NCI-H1417 treated with DMSO at 0.1 percent for 48 hours (cell line): Measurements from ENCODE around the gene CNMD.
"Not testable (repeated sequence)": the region's sequence is repeated elsewhere in the genome, so short reads cannot be mapped to it uniquely, and the experiment has no call there.

Experiments
- DNase-seq: peaks from one replicate; lab custom pipeline; 2025; lab: John Stamatoyannopoulos, UW

CNMD gene

GRCh38 chr13:52744842-52745375 lies 5.3 kb upstream of the CNMD start:
- no peak for DNase-seq

DNA sequence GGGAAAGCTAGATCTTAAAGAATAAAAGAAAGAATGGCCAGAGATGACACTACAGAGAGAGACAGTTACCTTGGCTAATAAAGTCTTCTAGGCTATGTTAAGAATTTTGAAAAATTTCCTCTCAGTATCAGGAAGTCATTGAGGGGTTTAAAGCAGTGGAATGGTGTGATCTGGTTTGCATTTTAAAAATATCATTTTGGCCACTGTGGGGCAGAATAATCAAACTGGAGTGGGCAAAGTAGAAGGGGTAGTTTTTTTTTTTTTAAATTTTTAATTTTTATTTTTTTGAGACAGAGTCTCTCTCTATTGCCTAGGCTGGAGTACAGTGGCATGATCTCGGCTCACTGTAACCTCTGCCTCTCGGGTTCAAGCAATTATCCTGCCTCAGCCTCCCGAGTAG lies 4.4 kb upstream of the CNMD start:
- DNase-seq, result no peak

- DNase-seq, result no peak
Observed at GRCh38 chr13:52743569-52743968, 3.9 kb upstream of the CNMD start.

GRCh38 chr13:52738719-52739467 lies 727 bp downstream of the CNMD start:
- DNase-seq, result no peak

DNA sequence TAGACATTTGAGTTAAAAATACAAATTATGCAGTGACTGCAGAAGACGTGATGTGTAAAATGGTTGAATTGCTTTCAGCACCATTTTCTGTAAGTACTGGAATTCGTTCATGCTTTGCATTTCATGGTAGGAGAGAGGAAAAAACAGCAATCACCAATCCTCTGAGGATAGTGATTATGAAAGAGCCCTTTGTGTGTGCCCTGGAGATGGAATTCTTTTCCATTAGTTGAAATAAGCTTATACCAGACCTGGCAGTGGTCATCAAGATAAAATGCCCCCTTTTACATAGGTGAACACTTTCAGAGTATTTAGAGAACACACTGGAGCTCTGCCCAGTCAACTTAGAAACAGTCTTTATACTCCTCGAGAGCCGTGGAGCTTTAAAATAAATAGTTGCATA lies 1.7 kb downstream of the CNMD start:
- DNase-seq, result no peak

DNA sequence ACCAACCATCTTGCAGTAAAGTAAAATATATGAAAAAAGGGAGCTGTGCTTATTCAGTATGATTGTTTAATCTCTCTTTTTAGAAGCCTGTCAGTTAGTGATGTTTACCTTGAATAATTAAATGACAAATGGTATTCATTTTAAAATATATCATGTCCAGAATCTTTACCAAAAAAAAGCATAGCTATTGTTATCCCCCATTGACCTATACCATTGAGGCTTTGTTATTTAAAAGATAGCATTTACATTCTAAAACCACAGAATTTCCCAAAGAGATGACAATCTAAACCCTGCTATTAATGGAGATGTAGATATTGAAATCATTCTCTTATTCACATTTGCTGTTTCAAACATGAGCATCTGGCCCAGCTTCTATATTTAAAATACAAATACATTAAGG lies 2.2 kb downstream of the CNMD start:
- DNase-seq, result no peak

- DNase-seq, result no peak
Observed at GRCh38 chr13:52736891-52737290, 2.7 kb downstream of the CNMD start.

- no peak for DNase-seq
Observed at GRCh38 chr13:52734075-52734623, 5.5 kb downstream of the CNMD start.

DNA sequence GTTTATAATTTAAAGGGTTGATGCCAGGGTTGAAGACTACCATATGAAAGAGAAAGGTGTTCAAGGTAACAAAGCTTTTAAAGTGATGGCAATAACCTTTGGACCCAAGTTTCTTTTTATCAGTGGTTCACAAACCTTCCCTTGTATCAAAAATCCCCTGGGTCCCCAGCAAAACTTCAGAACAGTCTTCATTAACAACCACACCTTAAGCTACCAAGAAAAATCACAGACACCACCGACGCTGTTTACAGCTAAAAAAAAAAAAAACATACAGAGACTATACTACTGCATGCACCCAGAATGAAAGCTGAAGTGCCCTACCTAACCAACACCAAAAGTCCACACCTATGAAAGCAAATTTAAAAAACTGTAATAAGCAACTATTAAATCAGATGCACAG lies 13.4 kb downstream of the CNMD start:
- no peak for DNase-seq

GRCh38 chr13:52725302-52725701 lies 14.3 kb downstream of the CNMD start:
- DNase-seq, result no peak

- DNase-seq, result no peak
Observed at GRCh38 chr13:52723181-52723580, 16.4 kb downstream of the CNMD start.

- not testable (repeated sequence) for DNase-seq
Observed at GRCh38 chr13:52721356-52721755, 18.3 kb downstream of the CNMD start.

GRCh38 chr13:52720904-52721303 lies 18.7 kb downstream of the CNMD start:
- DNase-seq, result not testable (repeated sequence)

DNA sequence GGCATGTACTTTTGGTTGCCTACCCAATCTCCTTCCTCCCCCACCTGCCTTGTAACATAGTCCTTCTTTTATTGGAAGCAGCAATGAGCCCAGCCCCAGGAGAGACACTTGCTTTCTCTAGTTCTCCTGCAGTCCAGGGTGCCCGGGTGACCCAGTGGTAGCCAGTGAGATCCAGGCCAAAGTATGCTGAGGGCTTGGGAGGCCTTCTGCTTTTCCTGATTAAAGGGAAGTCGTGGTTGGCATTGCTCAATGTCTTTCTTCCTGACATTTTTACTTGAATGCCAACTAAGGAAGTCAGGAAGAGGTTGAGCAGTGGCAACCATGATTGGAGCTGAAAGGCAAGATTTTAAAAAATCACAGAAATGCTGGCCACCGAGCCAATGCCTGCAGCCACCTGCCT lies 25.7 kb downstream of the CNMD start:
- DNase-seq, result no peak

GRCh38 chr13:52712385-52712784 lies 27.2 kb downstream of the CNMD start:
- peak; percentile 57 for DNase-seq

DNA sequence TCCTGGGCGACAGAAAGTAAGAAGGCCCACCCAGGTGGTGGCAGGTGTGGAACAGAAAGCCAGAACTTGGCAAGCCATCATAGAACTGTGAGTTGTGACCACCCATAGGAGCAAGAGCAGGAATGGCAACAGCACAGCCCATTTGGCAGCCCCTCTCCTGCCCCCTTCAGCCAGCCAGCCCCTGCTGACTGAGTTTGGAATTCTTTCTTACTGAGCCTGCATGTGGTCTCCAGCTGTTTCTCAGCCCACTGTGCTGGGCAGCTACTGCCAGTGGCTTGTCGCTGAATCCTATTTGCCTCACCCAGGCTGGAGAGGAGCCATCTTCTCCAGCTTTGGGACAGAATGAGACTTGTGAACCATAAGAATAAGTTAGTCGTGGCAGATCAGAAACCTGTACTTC lies 28.3 kb downstream of the CNMD start:
- no peak for DNase-seq

DNA sequence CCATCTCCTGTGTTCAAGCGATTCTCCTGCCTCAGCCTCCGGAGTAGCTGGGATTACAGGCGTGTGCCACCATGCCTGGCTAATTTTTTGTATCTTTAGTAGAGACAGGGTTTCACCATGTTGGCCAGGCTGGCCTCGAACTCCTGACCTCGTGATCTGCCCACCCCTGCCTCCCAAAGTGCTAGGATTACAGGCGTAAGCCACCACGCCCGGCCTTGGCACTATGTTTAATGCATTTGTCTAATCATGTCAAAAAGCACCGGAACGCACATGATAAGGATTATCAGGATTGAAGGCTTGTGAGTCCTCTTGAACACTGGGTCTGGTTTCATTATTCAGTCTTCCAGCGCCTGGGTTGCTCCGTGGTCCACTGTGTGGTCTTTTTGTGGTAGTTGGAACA lies 31.4 kb downstream of the CNMD start:
- DNase-seq, result not testable (repeated sequence)

- no peak for DNase-seq
Observed at GRCh38 chr13:52707375-52707774, 32.2 kb downstream of the CNMD start.

DNA sequence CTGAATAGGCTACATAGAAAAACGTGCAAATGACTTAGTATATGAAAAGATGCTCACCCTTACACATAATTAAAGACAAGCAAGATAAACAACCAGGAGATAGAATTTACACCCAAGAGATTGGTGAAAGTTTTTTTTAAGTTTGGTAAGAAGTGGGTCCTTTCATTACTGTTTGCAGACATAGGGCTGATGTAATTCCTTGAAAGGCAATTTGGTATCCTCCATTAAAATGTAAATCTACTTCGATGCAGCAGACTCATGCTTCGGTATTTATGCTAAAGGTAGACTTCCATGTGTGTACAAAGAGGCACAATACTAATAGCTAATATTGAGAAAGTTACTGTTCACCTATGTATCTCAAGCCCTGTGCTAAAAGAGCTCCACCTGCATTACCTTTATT lies 33.5 kb downstream of the CNMD start:
- DNase-seq, result no peak

DNA sequence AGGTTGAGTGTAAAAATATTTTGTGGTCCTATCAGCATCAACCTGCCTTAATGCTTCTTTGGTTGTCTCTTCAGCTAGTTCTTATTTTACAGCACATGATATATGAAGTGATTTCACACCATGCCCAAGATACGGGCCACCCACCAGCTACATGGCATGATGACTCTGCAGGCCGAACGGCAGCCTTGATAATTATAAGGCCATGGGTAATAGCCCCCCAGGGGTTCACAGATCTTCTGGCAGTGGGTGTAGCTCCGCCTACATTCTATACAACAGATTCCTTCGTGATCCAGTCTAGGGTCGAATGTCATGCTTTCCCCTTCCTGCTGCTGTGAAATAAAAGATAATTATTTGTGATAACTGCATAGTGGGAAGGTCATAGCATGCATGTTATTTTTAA lies 36.1 kb downstream of the CNMD start:
- no peak for DNase-seq

DNA sequence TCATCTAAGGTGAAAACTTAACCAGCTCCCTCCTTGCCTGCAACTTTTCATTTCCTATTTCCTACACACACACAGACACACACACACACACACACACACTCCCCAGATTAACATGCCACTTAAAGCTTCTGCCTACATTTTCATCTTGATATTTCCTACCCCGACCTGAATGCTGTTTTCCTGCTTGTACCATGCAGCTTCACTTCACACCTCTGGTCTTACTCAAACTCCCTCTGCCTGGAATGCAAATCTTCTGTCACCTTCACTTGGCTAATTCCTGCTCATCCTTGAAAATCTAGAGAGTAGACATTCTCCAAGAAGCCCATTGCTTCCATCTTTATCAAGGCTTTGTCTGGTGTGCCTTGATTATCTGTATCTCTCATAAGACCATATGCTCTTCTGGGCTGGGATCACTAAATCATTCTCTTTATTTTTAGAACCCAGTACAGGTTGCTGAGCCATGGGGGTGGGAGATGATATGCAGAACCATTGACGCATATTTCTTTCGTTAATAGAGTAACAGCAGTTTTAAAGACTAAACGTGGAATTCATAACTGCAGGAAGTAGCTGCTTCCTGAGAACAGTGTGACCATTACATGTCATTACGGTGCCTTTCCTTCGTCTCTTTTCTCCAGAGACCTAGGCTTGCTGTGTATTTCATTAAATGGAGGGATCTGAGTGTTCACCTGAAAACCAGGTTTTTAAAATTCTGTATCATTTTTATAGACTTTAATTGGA lies 37.7 kb downstream of the CNMD start:
- DNase-seq, result no peak

DNA sequence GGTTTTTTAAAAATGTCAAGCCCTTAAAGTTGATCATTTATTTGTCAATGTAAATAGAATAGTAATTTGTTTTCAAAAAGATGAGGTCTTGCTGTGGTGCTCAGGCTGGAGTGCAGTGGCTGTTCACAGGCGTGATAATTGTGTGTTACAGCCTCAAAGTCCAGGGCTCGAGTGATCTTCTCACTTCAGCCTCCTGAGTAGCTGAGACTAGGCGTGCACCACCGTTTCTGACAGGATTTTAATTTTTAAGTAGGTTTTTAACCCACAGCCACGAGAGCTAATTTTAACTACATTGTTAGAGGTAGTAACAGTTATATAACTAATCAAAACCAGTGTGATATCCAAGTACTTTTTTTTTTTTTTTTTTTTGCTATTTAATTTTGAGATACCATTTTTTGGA lies 43.1 kb downstream of the CNMD start:
- DNase-seq, result no peak

- DNase-seq, result no peak
Observed at GRCh38 chr13:52695856-52696255, 43.8 kb downstream of the CNMD start.
